HepG2 (cell line): ENCODE data around the gene THEMIS. TPM values are rescaled to one million over a fixed set of nuclear protein-coding genes. Genes with fewer than 3 reads are reported as not detected.

Experiments
- FOSL2 ChIP-seq: sonication (generic); formaldehyde crosslinking; IDR thresholded peaks from 2 replicates; pipeline ENCODE4 v1.4.0; 2020; ENCODE audit warnings: missing genetic modification reagents
- FOXJ3 ChIP-seq: sonication (generic); formaldehyde crosslinking; IDR thresholded peaks from 2 replicates; pipeline ENCODE4 v1.4.0; 2020; ENCODE audit warnings: missing genetic modification reagents, mild to moderate bottlenecking, borderline replicate concordance
- FOXK2 ChIP-seq: fragments of 450-650 bp; IDR thresholded peaks from 2 replicates; pipeline ENCODE4 v1.6.1; 2016
- GATAD2A ChIP-seq: IDR thresholded peaks from 2 replicates; pipeline ENCODE4 v1.6.1; 2016
- HDAC6 ChIP-seq: fragments of 200-600 bp; sonication (generic); IDR thresholded peaks from 2 replicates; pipeline ENCODE4 v1.7.0; 2017; ENCODE audit warnings: mild to moderate bottlenecking, antibody characterized with exemption, low read length, low read depth
- HNRNPUL1 ChIP-seq: fragments of 200-400 bp; formaldehyde crosslinking; IDR thresholded peaks from 2 replicates; pipeline ENCODE4 v1.6.1; 2017; ENCODE audit warnings: low read depth, mild to moderate bottlenecking, low read length, moderate library complexity
- KLF9 ChIP-seq: IDR thresholded peaks from 2 replicates; pipeline ENCODE4 v1.6.1; 2016; ENCODE audit warnings: low read depth
- MIXL1 ChIP-seq: IDR thresholded peaks from 2 replicates; pipeline ENCODE4 v1.6.1; 2016
- MTA1 ChIP-seq: sonication (generic); formaldehyde crosslinking; IDR thresholded peaks from 2 replicates; pipeline ENCODE4 v1.4.0; 2020; ENCODE audit warnings: missing genetic modification reagents, mild to moderate bottlenecking, borderline replicate concordance
- NFE2L2 ChIP-seq: fragments of 150-350 bp; IDR thresholded peaks from 2 replicates; pipeline ENCODE4 v1.6.1; 2014; ENCODE audit warnings: low read length
- NR2F1 ChIP-seq, 2 experiments: fragments of 450-650 bp in 1 of 2; formaldehyde crosslinking in 1 of 2; IDR thresholded peaks; 2 replicates each; pipeline versions ENCODE4 v1.5.0 to v1.6.1; 2016 to 2020; ENCODE audit warnings: mild to moderate bottlenecking in 1 of 2, missing compliant biosample characterization in 1 of 2, missing genetic modification reagents in 1 of 2, moderate library complexity in 1 of 2
- RCOR2 ChIP-seq: IDR thresholded peaks from 2 replicates; pipeline ENCODE4 v1.6.1; 2016; ENCODE audit warnings: missing biosample characterization, missing genetic modification reagents
- TBX3 ChIP-seq: fragments of 450-650 bp; IDR thresholded peaks from 2 replicates; pipeline ENCODE4 v1.6.1; 2017; ENCODE audit warnings: antibody characterized with exemption, mild to moderate bottlenecking, inconsistent platforms, borderline replicate concordance
- THAP11 ChIP-seq: IDR thresholded peaks from 2 replicates; pipeline ENCODE4 v1.6.1; 2016; ENCODE audit warnings: missing biosample characterization, missing genetic modification reagents
- ZBTB3 ChIP-seq: sonication (generic); formaldehyde crosslinking; IDR thresholded peaks from 2 replicates; pipeline ENCODE4 v1.4.0; 2020; ENCODE audit warnings: low read depth, mild to moderate bottlenecking, moderate library complexity, missing genetic modification reagents, borderline replicate concordance
- ZFP36 ChIP-seq: fragments of 150-350 bp; IDR thresholded peaks from 2 replicates; pipeline ENCODE4 v1.6.1; 2018; ENCODE audit warnings: borderline replicate concordance, low read length, low read depth; ENCODE audit not compliant: partially characterized antibody
- ZFP90 ChIP-seq: sonication (generic); formaldehyde crosslinking; IDR thresholded peaks from 2 replicates; pipeline ENCODE4 v1.8.0; 2022; ENCODE audit warnings: missing genetic modification reagents, mild to moderate bottlenecking, inconsistent platforms, borderline replicate concordance
- ZIK1 ChIP-seq: sonication (generic); formaldehyde crosslinking; IDR thresholded peaks from 2 replicates; pipeline ENCODE4 v1.5.0; 2020; ENCODE audit warnings: mild to moderate bottlenecking, low read depth, missing genetic modification reagents, borderline replicate concordance
- ZNF232 ChIP-seq: sonication (generic); formaldehyde crosslinking; IDR thresholded peaks from 2 replicates; pipeline ENCODE4 v1.4.0; 2020; ENCODE audit warnings: missing genetic modification reagents, borderline replicate concordance
- ZNF235 ChIP-seq: sonication (generic); formaldehyde crosslinking; IDR thresholded peaks from 2 replicates; pipeline ENCODE4 v1.8.1; 2023; ENCODE audit warnings: mild to moderate bottlenecking, missing genetic modification reagents, borderline replicate concordance
- ZNF383 ChIP-seq: sonication (generic); formaldehyde crosslinking; IDR thresholded peaks from 2 replicates; pipeline ENCODE4 v1.4.0; 2020; ENCODE audit warnings: missing genetic modification reagents, mild to moderate bottlenecking, borderline replicate concordance
- ZNF468 ChIP-seq: sonication (generic); formaldehyde crosslinking; IDR thresholded peaks from 2 replicates; pipeline ENCODE4 v1.8.0; 2022; ENCODE audit warnings: mild to moderate bottlenecking, moderate library complexity, missing genetic modification reagents
- ZNF563 ChIP-seq: sonication (generic); formaldehyde crosslinking; IDR thresholded peaks from 2 replicates; pipeline ENCODE4 v1.8.0; 2022; ENCODE audit warnings: mild to moderate bottlenecking, moderate library complexity, missing genetic modification reagents
- ZNF724P ChIP-seq: sonication (generic); formaldehyde crosslinking; IDR thresholded peaks from 2 replicates; pipeline ENCODE4 v1.8.0; 2022; ENCODE audit warnings: missing genetic modification reagents, borderline replicate concordance
- ZNF740 ChIP-seq: sonication (generic); formaldehyde crosslinking; IDR thresholded peaks from 2 replicates; pipeline ENCODE4 v1.4.0; 2020; ENCODE audit warnings: missing genetic modification reagents
- ZNF800 ChIP-seq: sonication (generic); formaldehyde crosslinking; IDR thresholded peaks from 2 replicates; pipeline ENCODE4 v1.4.0; 2020; ENCODE audit warnings: missing genetic modification reagents
- ZNF883 ChIP-seq: sonication (generic); formaldehyde crosslinking; IDR thresholded peaks from 2 replicates; pipeline ENCODE4 v1.5.1; 2020; ENCODE audit warnings: mild to moderate bottlenecking, missing genetic modification reagents; ENCODE audit errors: not compliant biosample characterization
- polyA plus RNA-seq, 8 experiments: library from polyadenylated mRNA; depleted of rRNA in 3 of 8; stranded (reverse) in 7 of 8; unstranded in 1 of 8; fragments of >200 nt; fragmentation: Illumina TruSeq in 4 of 8; extraction: Trizol in 4 of 8; gene quantifications; 2 replicates each; pipeline versions ENCODE4 v1.2.1 to v1.2.3, GENCODE V29; 2011 to 2016; ENCODE audit warnings: low read depth in 4 of 8, missing spikeins in 1 of 8, mixed read lengths in 1 of 8; ENCODE audit not compliant: insufficient read depth in 1 of 8
- total RNA-seq, 5 experiments: library from RNA; depleted of rRNA; stranded (reverse); fragments of >200 nt; fragmentation: Illumina TruSeq; extraction: Trizol; gene quantifications; 2 replicates each; pipeline ENCODE4 v1.2.3, GENCODE V29; 2016; ENCODE audit warnings: low read depth in 1 of 5
- TF ChIP-seq, protein P1 (sequence below): sonication (generic); formaldehyde crosslinking; IDR thresholded peaks from 2 replicates; pipeline ENCODE4 v1.8.1; 2023; ENCODE audit warnings: mild to moderate bottlenecking, missing genetic modification reagents, borderline replicate concordance
- TF ChIP-seq, protein P2 (sequence below): sonication (generic); formaldehyde crosslinking; conservative IDR thresholded peaks from 2 replicates; pipeline ENCODE4 v1.5.0; 2020; ENCODE audit warnings: missing genetic modification reagents

Gene THEMIS
- total and polyA plus RNA-seq, 2 of the 13 experiments (the other 11 are each of a cell fraction or from before 2014, with no cell fraction given) = not detected

- TF ChIP-seq ZNF383 (CRISPR knock-in tag) = no peak
- TF ChIP-seq ZFP36 = no peak
- TF ChIP-seq TBX3 = no peak
- TF ChIP-seq ZNF232 = no peak
- TF ChIP-seq FOXK2 = no peak
- no peak for TF ChIP-seq ZNF800 (CRISPR knock-in tag)
- TF ChIP-seq ZNF883 = no peak
- no peak for TF ChIP-seq ZNF468
- no peak for TF ChIP-seq ZNF235 (CRISPR knock-in tag)
- 0 out of 2 replicates have a peak, but pooled peaks have one; percentile 25 for TF ChIP-seq MIXL1 (CRISPR knock-in tag)
- TF ChIP-seq, protein P1, sequence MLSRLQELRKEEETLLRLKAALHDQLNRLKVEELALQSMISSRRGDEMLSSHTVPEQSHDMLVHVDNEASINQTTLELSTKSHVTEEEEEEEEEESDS (CRISPR knock-in tag) = no peak
- no peak for TF ChIP-seq FOXJ3 (CRISPR knock-in tag)
- TF ChIP-seq KLF9 (CRISPR knock-in tag) = no peak
- no peak for TF ChIP-seq NFE2L2
- no peak for TF ChIP-seq ZIK1 (CRISPR knock-in tag)
- TF ChIP-seq RCOR2 (CRISPR knock-in tag) = no peak
- no peak for TF ChIP-seq MTA1 (CRISPR knock-in tag)
- TF ChIP-seq HNRNPUL1 = no peak
- TF ChIP-seq NR2F1 (CRISPR knock-in tag; IDR thresholded peaks at IDR 0.05) = peak; percentile 63 to 92; a peak in 3 of 4 replicates
- no peak for TF ChIP-seq ZBTB3 (CRISPR knock-in tag)
- TF ChIP-seq FOSL2 (CRISPR knock-in tag) = peak; percentile 95
- TF ChIP-seq ZNF740 = no peak
- TF ChIP-seq, protein P2, sequence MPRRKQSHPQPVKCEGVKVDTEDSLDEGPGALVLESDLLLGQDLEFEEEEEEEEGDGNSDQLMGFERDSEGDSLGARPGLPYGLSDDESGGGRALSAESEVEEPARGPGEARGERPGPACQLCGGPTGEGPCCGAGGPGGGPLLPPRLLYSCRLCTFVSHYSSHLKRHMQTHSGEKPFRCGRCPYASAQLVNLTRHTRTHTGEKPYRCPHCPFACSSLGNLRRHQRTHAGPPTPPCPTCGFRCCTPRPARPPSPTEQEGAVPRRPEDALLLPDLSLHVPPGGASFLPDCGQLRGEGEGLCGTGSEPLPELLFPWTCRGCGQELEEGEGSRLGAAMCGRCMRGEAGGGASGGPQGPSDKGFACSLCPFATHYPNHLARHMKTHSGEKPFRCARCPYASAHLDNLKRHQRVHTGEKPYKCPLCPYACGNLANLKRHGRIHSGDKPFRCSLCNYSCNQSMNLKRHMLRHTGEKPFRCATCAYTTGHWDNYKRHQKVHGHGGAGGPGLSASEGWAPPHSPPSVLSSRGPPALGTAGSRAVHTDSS (CRISPR knock-in tag) = no peak
- no peak for TF ChIP-seq ZNF724P
- TF ChIP-seq GATAD2A (CRISPR knock-in tag) = peak; percentile 67
- no peak for TF ChIP-seq THAP11 (CRISPR knock-in tag)
- no peak for TF ChIP-seq HDAC6
- TF ChIP-seq ZNF563 (CRISPR knock-in tag) = no peak
- no peak for TF ChIP-seq ZFP90 (CRISPR knock-in tag)
These were observed 66.7 kb downstream of the THEMIS start (continued) for GRCh38 chr6:127834136-127834535.
